NCI-H1694 (cell line): Measurements from ENCODE around the gene NRG3.

ENCODE experiments used
- DNase-seq: peaks from one replicate; lab custom pipeline; 2025; lab: John Stamatoyannopoulos, UW

The NRG3 gene

DNA sequence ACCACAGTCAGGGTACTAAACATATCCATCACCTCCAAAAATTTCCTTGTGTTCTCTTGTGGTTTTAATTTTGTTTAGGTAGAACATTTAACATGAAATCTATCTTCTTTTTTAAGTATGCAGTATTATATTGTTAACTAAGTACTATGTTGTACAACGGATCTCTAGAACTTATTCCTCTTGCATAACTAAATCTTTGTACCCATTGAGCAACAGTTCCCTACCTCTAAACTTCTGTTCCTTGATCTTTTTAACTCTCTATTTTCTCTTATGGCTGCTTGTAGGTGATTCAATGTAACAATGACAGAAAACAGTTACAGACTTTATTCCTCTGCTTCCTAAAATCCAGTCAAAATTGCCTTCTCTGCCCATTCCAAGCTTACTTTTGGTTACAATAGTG is 9.9 kb downstream of the NRG3 start:
- DNase-seq, result no peak

DNA sequence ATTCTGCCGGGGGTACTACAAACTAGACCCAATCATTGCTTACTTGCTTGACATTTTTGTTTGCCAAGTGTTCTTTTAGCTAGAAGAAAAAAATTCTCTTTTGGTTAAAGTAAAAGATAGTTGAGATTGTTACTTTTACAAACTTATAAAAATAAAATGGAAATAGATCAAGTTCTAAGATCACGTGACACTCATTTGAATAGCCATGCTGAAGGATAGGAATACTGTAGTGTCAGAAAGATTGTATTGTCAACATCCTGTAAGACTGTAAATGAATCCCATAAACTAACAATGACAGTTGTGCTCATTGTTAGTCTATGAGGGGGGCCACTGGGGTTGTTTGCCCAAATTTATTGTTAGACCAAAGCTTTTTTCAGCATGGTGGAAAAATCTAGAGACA is 10.5 kb downstream of the NRG3 start:
- no peak for DNase-seq

DNA sequence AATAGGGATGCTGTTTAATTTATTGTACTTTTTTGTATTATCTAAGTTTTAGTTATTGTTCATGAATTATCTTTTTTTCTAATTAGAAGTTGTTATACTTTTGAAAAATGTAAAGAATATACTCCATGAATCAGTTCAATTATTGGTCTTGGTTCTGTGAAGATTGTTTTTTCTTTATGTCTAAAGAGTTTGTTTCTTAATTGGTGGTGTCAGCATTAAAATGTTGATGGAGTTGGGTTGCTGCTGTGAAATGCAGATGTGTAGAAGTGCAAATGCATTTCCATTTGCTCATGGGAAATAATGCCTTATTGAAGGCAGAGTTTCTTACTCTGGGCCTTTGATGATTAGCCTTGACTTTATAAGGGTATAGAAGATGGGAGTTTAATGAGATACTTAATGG is 11.9 kb downstream of the NRG3 start:
- no peak for DNase-seq

DNA sequence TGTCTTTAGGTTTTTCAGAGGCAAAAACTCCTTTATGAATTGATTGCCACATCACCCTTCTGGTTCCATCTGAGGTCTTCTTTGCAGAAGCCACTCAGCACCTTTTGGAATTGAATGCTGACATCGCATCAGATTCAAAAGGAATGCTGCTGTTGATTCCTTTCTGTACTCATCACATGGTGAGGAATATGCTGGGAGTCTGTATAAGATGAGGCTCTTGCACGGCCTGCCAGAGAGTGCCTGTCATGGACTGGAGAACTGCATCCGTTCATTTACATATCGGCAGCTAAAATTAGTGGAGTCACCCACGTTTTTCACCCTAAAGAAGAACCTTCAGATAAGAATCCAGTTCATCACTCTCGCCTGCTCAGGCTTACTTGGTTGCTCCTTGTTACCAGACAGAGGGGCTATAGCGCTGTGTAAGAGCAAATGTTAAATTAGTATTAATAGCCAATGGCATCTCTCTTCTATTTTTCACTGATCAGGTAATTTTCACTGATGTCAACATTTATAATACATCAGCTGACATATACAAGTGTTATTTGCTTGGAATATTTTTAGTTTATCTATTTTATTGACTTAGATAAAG is 14.3 kb downstream of the NRG3 start:
- no peak for DNase-seq

DNA sequence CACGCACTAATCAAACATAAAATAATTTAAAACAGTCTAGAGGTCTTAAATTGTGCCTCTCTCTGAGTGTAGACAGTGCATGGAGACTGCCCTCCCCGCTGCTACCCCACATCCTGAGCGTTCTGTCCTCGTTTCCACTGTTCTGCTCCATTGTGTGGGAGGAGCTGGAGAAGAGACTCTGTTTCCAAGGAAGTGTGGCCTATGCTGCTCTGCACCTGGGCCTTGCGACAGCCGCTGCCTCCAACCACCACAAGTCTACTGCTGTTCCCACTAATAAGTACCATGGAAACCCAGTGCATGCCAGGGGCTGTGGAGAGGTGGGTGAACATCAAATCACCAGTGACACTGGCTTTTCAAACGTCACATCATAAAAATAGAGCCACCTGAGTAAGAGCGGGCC is 19.6 kb downstream of the NRG3 start:
- no peak for DNase-seq

DNA sequence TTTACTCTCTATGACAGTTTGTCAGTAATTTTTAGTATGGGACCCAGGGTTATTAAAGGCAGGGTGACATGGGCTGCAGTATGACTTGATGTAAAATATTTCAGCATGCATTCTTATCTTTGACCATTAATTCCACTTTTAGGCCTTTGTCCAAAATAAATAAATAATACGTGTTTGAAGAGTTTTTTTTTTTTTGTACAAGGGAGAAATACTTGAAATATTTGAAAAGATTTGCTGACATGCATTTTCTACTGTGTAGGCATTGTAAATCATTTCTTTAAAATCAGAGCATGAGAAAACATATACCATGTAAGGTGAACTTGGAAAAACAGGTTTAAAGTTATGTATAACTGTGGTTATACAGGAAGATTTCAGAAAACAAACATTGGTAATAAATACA is 23.5 kb downstream of the NRG3 start:
- DNase-seq, result no peak

DNA sequence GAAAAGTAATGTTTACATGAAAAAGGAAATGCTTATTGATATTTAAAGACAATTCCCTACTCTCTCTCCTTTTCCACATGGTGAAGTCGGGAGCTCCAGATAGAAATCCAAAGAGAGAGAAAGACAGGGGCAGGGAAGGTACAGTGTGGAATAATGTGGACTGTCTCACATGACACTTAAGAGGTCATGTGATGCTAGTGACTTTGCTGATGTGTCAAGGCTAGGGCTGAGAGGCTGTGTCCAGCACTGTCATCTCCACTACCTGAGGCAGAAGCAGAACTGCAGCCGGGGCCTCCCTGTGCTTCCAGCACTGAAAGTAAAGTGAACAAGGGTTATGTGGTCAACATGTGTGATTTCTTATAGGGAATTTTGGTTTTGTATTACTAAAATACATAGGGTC is 26.0 kb downstream of the NRG3 start:
- no peak for DNase-seq

DNA sequence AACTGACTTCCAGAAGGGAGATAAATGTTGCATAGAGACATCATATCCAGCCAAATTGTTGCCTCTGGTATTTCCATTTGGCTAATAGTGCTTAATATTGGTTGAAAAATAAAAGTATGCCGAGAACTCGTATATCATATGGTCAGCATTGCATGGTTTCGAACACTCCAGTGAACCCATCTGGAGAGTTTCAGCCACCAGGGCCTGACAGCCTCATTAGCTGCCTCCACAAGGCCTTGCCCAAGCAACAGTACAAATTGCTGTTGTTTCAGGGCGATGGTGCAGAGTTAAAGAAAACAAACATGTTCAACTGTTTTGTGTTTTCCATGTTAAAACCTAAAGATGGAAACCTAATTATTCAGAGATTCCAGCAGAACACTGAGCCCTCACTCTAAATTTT is 28.5 kb downstream of the NRG3 start:
- no peak for DNase-seq

DNA sequence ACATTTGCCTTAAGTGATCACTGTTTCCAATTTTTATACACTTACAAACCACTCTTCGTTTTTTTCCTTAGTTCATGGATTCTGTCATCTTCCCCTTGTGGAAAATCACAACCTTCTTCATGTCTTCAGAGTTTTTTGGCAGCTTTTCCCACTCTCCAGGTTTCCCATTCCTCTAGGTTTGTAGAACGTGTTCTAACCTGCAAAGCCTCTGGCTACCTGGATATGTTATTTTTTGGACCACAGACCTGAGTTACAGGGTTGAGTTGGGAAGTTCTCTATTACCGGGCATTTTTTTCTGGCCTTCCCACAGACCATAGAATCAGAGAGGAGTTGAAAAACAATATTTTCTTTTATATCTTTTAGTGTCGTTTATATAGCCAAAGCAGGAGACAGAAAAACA is 30.2 kb downstream of the NRG3 start:
- DNase-seq, result no peak

DNA sequence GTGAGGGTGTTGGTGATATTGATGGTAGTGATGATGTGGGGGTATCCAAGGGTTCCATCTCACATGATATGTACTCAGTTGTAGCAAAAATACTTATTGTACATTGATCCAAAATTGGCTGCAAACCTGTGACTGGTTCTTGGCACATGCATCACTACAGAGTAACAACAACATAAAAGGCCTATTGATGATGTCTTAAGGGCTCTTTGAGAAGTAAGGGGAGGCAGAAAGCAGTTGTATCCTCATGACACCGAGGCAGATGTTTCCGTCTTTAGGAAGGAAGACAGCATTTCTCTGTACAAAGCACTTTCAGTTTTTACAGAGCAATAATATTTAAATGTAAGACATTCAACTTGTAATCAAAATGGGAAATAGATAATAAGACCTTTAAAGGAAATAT is 34.5 kb downstream of the NRG3 start:
- DNase-seq, result no peak

DNA sequence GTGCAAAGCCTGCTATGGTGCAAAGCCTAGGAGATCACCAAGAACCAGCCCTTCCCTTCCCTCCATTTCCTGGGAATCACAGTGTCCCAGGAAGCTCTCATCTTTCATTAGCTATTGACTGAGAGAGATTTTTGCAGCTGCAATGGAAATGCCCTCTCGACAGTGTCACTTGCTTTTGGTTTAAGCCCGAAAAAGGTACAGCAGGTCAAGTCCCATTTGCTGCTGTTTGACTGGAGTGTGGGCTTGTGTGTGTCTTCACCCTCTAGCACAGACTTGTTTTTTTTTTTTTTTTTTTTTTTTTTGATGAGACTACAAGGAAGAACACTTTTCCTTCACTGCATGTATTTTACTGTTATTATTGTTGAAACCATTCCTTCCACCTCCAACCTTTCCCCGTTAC is 36.3 kb downstream of the NRG3 start:
- DNase-seq, result no peak

DNA sequence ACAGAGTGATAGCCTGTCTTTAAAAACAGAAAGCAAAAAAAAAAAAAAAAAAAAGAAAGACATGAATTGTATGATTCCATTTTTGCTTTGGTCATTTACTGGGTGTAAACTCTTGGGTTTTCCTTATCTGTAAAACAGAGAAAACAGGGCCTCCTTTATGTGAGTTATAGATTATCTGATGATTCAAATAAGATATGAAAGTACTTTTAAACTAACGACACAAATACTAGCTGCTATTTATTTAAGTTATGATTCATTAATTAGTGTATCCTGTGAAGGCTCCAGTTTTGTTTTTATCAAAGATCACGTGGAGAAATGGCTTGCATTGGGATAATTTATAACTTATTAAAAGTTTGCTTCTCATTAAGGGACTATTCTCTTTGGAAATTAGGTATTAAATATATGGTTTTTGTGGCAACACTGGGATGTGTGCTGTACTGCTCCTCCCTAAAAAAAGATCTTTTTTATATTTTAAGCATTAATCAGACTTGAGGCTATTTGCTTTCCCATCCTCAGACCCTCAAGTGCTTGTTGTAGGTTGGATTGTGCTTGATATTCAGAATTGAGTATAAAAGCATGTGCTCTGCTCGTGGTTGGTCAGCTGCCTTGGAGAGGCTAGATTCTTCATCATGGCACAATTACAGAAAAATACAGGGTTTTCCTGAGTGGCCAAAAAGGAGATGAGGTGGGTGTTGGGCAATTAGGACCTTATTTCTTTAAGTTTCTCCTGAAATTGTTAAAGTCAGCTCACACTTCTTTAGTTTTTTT is 39.9 kb downstream of the NRG3 start:
- DNase-seq, result no peak

DNA sequence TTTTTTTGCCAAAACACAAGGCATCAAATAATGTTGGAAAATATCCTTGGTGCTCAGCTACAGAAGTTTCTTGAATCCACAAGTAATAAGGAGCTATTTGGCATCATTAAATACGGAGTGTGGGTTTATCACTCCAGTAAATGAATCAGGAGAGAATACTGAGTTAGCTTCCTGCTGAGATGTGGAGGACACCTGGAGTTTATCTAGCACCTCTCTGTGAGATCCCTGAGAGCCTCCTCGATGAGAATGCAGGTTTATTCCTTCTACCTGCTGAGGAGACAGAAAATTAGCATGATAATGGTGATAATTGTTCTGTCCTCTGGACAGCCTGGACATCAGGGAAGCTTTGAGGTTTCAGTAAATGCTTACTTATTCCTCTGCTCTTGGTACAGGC is 40.5 kb downstream of the NRG3 start:
- DNase-seq, result no peak

DNA sequence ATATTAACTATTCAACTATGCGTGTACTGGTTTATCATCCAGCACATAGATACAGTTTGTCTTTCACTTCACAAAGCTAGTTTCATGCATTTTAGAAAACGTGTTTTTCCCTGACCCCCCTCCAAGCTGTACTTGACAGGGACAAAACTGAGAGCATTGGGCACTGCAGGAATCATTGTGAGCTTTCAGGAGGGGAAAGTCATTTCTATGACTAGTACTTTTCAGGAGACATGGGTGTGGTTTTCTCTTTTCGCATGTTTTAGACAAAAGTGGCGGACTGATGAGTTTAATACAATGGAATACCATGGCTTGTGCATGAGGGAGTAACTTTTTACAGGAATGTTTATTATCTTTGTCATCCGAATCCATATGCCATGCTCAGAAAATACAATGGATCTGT is 42.7 kb downstream of the NRG3 start:
- no peak for DNase-seq

DNA sequence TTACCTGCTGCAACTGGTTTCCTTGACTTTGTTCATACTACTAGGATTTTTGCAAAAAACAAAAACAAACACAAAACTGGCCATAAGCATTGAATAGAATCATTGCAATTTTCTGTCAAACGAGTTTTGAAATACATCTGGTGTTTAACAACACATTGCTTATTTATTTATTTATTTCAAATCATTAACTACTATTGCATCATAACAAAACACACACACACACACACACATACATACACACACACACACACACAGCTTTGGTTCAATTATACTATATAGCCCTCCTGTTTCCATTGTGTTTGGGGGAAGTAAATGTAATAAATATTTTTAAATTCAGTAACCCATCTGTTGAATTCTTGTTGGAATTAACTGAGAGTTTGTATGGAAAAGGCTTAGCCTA is 43.8 kb downstream of the NRG3 start:
- DNase-seq, result no peak

DNA sequence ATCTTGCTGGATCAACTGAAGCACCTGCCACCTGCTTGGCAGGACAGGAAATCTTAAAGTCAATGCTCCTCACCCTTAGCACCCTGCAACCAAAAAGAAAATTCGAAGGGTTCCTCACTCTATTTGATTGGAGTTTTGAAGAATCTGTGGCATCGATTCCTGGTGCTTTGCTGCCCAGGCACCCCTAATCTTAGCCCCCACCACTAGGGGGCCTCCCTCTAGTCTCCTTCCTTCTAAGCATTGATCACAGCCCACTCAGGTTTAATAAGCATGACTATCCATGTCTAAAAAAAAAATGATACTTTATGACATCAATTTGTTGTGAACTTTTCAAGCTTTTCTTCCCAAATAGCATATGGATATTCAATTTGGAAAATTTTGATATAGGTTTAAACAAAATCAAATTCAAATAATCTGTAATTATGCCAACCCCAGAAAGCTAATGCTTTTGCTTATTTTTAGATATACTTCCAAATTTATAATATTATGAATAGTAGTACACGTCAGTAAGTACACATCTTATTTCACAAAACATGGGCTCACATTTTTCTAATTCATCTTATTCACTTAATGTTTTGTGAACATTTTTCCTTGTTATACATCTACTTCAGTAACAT is 45.3 kb downstream of the NRG3 start:
- no peak for DNase-seq

DNA sequence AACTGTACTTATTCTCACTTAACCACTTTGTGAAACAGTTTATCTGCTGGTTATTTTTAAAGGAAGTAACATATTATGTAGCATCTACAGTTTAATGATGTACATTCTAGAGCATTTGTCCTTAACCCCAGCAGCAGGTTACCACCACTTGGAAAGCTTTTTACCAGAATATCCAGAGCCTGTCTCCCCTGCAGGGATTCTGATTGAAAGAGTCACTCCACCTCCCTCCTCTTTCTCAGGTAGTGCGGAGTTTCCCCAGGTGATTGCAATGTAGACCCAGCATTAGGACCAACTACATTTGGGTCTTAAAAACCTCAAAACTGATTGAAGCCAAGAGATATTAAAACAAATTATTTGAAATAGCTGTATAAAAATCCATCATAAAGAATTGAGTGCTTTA is 53.1 kb downstream of the NRG3 start:
- DNase-seq, result no peak

DNA sequence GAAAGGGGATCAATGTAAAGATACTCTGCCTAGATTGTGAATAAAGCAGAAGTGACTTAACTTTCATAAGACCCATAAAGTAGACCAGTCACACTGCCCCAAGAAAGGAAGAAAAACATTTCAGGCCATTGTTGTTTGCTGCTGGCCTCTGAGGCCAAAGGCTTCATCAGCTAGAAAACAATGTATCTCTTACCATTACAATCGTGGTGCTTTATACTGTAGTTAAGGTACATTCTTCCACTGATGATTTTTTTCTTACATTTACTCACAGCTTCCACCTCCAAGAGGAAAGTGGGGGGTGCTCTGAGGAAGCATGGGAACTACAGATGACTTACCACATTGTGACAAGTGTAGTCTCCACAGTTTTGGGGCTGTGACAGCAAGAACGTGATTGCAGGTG is 68.6 kb downstream of the NRG3 start:
- no peak for DNase-seq

DNA sequence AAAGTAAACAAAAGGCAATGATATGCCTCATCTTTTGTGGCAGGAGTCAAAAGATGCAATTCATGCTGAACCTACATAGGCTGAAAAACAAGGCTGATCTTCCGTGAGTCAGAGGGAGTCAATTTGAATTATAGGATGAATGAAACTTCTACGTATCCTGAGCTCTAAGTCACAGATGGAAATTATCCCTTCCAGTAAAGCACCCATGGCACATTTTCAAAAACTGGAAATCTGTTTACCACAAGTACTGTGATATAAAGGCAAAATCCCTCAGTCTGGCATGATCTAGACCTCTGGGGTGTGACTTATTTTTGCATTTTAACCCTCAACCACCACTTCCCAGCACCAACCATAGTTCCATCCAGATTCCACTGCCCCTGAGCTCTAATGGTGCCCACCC is 69.6 kb downstream of the NRG3 start:
- DNase-seq, result no peak

DNA sequence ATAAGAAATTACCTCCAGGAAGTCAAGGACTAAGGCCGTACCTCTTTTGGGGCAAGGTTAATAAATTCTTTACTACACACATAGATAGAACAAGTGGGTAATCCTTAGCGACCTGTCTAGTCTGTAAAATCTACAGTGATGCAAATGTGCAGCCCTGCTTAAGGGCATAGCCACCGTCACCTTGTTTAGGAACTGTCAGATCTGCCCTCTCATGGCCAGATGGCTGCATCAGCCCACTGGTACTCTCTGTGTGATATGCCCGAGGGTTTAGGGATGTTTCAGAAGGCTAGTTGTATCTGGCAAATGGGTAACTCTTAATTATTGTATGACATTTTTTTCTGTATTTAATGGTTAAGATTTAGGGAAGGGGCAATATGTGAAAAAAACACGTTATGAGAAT is 74.3 kb downstream of the NRG3 start:
- no peak for DNase-seq

DNA sequence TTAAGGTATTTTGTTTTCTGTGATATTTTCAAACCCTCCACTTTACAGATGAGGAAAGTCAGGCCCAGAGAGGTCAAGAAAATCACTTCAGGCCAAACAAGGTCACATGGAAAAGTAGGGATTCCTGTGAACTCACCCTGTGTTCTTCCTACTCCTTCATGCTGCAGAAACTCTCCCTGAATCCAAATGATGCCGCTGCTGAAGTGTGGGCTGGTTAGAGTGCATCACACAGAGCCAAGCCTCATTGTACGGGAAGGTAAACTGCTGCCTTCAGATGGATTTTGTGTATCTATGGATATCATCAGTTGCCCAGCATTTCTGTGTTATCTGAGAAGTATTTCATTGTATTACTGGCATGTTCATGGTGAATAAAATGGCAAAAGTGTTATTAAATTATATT is 75.4 kb downstream of the NRG3 start:
- DNase-seq, result no peak

DNA sequence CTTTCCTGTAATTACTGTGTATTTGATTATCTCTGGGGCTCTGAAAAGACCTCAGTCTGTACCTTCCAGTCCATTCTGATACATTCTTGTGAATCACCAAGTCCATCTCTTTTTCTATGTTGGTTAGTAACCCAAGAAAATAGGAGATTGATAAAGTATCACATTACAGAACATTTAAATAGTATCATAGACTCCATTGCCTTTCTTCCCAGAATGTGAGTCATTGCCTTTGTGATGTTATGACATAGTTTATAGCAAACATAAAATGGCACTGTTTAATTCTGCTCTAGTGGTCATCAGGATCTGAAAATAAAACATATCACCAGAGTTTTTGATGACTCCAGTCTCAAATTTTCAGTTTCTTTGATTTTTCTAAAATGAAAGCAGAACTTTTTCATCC is 78.4 kb downstream of the NRG3 start:
- DNase-seq, result no peak

DNA sequence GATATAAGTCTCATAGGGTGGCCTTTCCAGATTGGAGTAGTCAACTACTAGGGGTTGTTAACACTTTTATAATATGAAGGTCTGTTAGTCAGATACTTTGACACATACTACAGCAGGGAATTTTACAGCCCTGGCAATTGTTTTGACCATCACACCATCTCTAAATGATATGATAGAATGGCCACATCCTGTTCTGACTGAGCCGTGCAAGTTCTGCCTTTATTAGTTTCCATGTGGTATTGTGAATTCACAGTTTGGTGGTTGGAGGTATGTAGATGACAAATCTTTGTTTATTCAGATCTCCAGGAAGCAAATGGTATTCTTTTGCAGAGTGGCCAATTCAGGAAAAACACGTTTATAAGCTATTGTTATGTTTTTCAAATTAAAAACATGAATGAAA is 83.0 kb downstream of the NRG3 start:
- DNase-seq, result no peak

DNA sequence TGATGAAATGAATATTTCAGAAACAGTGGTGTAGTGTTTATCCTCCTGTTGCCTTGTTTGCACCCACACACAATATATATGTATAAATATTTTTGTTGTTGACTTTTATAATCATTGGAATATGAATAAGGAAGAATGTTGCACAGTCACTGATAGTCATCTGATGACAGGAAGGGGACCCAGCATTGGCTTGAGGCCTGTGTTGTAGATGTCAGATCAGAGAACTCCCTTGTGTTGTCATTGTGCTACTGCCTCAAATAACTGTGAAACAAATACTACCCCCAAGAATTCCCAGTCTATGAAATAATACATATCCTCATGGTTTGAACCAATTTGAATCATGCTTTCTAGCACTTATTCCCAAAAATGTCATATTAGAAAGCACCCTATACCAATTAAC is 84.0 kb downstream of the NRG3 start:
- DNase-seq, result no peak
